Hematopoietic multipotent progenitor cell treated with erythropoietin and hydrocortisone succinate and interleukin-3 and kit ligand, for 4 days (in vitro differentiated cells): ENCODE data around the gene PLEKHA6.
A peak's percentile ranks its signal among the peaks of the same experiment; 100 is the strongest.

Experiments
- DNase-seq: peaks from one replicate; pipeline ENCODE4 v3.0.0-alpha.2; 2015

Gene PLEKHA6

GRCh38 chr1:204176049-204176448 is 183.7 kb downstream of the PLEKHA6 start:
- peak; percentile 41 for DNase-seq

- DNase-seq, result no peak
These were observed 184.8 kb downstream of the PLEKHA6 start for GRCh38 chr1:204174958-204175357.

- no peak for DNase-seq
These were observed 187.2 kb downstream of the PLEKHA6 start for GRCh38 chr1:204172404-204173029.

GRCh38 chr1:204171751-204172178 is 188.0 kb downstream of the PLEKHA6 start:
- DNase-seq, result peak; percentile 37

GRCh38 chr1:204170494-204171155 is 189.1 kb downstream of the PLEKHA6 start:
- no peak for DNase-seq

DNA sequence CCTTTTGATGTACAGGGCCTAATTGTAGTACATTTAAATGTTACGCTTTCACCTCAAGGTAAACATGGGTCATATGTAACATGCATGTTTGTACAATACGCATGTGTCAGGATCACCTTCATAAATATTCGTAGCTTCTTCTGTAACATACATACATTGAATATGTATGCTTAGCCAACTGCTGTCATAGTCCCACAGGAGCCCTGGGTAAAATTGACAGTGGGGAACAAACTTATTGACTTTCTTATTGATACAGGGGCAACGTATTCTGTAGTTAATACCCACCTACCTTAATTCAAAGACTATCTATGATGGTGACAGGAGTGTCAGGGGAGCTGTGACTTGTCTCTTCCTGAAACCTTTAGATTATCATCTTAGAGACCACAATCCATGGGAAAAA is 189.9 kb downstream of the PLEKHA6 start:
- no peak for DNase-seq
